ENCODE data around the gene IQGAP1.
A peak's percentile ranks its signal among the peaks of the same experiment; 100 is the strongest.
"Not testable (repeated sequence)": the region's sequence is repeated elsewhere in the genome, so short reads cannot be mapped to it uniquely, and the experiment has no call there.

IQGAP1 gene

GRCh38 chr15:90489514-90489913 is 101.5 kb downstream of the IQGAP1 start:
- no peak for DNase-seq

GRCh38 chr15:90489944-90490343 is 101.9 kb downstream of the IQGAP1 start:
- no peak for DNase-seq

- no peak for DNase-seq
Observed at GRCh38 chr15:90493647-90494046, 105.6 kb downstream of the IQGAP1 start.

- no peak for DNase-seq
Observed at GRCh38 chr15:90495067-90495466, 107.0 kb downstream of the IQGAP1 start.

- peak; percentile 1 for DNase-seq
Observed at GRCh38 chr15:90496791-90497190, 108.7 kb downstream of the IQGAP1 start.

- no peak for DNase-seq
Observed at GRCh38 chr15:90497376-90497775, 109.3 kb downstream of the IQGAP1 start.

GRCh38 chr15:90497912-90498311 is 109.9 kb downstream of the IQGAP1 start:
- DNase-seq, result no peak

GRCh38 chr15:90500171-90500570 is 112.1 kb downstream of the IQGAP1 start:
- no peak for DNase-seq

- DNase-seq, result no peak
Observed at GRCh38 chr15:90501898-90502297, 113.9 kb downstream of the IQGAP1 start.

GRCh38 chr15:90510781-90511180 is 122.7 kb downstream of the IQGAP1 start:
- not testable (repeated sequence) for DNase-seq

- DNase-seq, result not testable (repeated sequence)
Observed at GRCh38 chr15:90511211-90511618, 123.2 kb downstream of the IQGAP1 start.

GRCh38 chr15:90512276-90512675 is 124.2 kb downstream of the IQGAP1 start:
- no peak for DNase-seq

GRCh38 chr15:90512981-90513380 is 124.9 kb downstream of the IQGAP1 start:
- no peak for DNase-seq

- no peak for DNase-seq
Observed at GRCh38 chr15:90513448-90513847, 125.4 kb downstream of the IQGAP1 start.

GRCh38 chr15:90513893-90514292 is 125.9 kb downstream of the IQGAP1 start:
- DNase-seq, result not testable (repeated sequence)

GRCh38 chr15:90519688-90520087 is 131.6 kb downstream of the IQGAP1 start:
- no peak for DNase-seq

- no peak for DNase-seq
Observed at GRCh38 chr15:90520365-90520764, 132.3 kb downstream of the IQGAP1 start.

GRCh38 chr15:90523373-90523772 is 135.3 kb downstream of the IQGAP1 start:
- DNase-seq, result no peak

- DNase-seq, result not testable (repeated sequence)
Observed at GRCh38 chr15:90524018-90524803, 136.2 kb downstream of the IQGAP1 start.

GRCh38 chr15:90529011-90529370 is 140.9 kb downstream of the IQGAP1 start:
- no peak for DNase-seq

GRCh38 chr15:90529371-90530249 is 141.6 kb downstream of the IQGAP1 start, which contains the start of gene CRTC3:
Gene CRTC3, plus strand, starts transcription at chr15:90529923. Its CDS starts 149 bp downstream, at chr15:90530072.
- peak; percentile 37 for DNase-seq

- DNase-seq, result peak; percentile 37
Observed at GRCh38 chr15:90530250-90531051, 142.4 kb downstream of the IQGAP1 start.

GRCh38 chr15:90531147-90531546 is 143.1 kb downstream of the IQGAP1 start:
- DNase-seq, result no peak
